ENCODE data around the gene FAM83D. TPM values are rescaled to one million over a fixed set of nuclear protein-coding genes. Genes with fewer than 3 reads are reported as not detected.

Gene FAM83D
- total and polyA plus RNA-seq, 2 of the 4 experiments (the other 2 are of a cell fraction): 20.4 to 26.4 TPM

- H3K4me2 ChIP-seq (ENCODE audit: low read depth, low read length): no peak overlapping the region
- CTCF ChIA-PET: no interaction called here
- 6% methylated on average over 7 of the region's 9 CpGs; no CpG with 5 or more reads in 1 of the 2 experiments for WGBS, 2 experiments (ENCODE audit: extremely low coverage in 2 of 2, insufficient read length in 1 of 2)
- no peaks in the 10 kb centered on the region for H3K9me1 ChIP-seq (ENCODE audit: insufficient read depth, low read length)
- DNase-seq: peak; percentile 19
- H4K5ac ChIP-seq (ENCODE audit: low read depth, low read length): no peak overlapping the region
- H2AK9ac ChIP-seq (replicated peaks; ENCODE audit: low read depth, low read length, poor library complexity): no peak overlapping the region
- peak; percentile 64 for ATAC-seq (ENCODE audit: low read depth)
- no peak overlapping the region for H2BK20ac ChIP-seq (ENCODE audit: low read depth, low read length)
- H2AFZ ChIP-seq (replicated peaks; ENCODE audit: low read length, poor library complexity): no peak overlapping the region
- in situ Hi-C loops (cut with MboI; ENCODE audit: low sequenced_read_pairs): no loop called here
- H3K9me3 ChIP-seq (ENCODE audit: control insufficient read depth, insufficient read depth, low read length): no peaks in the 10 kb centered on the region
- no peak overlapping the region for H3K56ac ChIP-seq (ENCODE audit: extremely low read depth, insufficient read depth, low read length)
- H3K4ac ChIP-seq (ENCODE audit: low read depth, low read length): no peak overlapping the region
- intact Hi-C loops (cut with micrococcal nuclease): no loop called here
- no peak overlapping the region for H2BK15ac ChIP-seq (ENCODE audit: low read depth, low read length)
- TF ChIP-seq POLR2A (IDR thresholded peaks at IDR 0.05; ENCODE audit: low read depth, low read length): no peak
- no peak for TF ChIP-seq CEBPB (IDR thresholded peaks at IDR 0.05; ENCODE audit: low read depth, low read length)
- no peak for TF ChIP-seq RAD21 (IDR thresholded peaks at IDR 0.05; ENCODE audit: low read length)
- no peak for TF ChIP-seq RFX5 (IDR thresholded peaks at IDR 0.05; ENCODE audit: low read depth, low read length)
- TF ChIP-seq SMC3 (IDR thresholded peaks at IDR 0.05; ENCODE audit: low read depth, low read length): no peak
- no peak overlapping the region for H4K91ac ChIP-seq (ENCODE audit: insufficient read depth, low read depth, low read length)
- no peak overlapping the region for H3K9ac ChIP-seq (ENCODE audit: low read depth, low read length)
- H3K27me3 ChIP-seq (ENCODE audit: control insufficient read depth, insufficient read depth, low read length): peaks cover 11% of the 10 kb centered on the region
- no TSS peak for BruUV-seq (replicated peaks)
- H3K14ac ChIP-seq (replicated peaks; ENCODE audit: low read depth, low read length): no peak overlapping the region
- no peak overlapping the region for H3K23ac ChIP-seq (ENCODE audit: low read depth, low read length)
- no peaks in the 10 kb centered on the region for H3K4me1 ChIP-seq (ENCODE audit: control insufficient read depth, insufficient read depth, low read length)
- no peaks in the 10 kb centered on the region for H3K36me3 ChIP-seq (ENCODE audit: control insufficient read depth, insufficient read depth, low read length)
- no peak overlapping the region for H3K18ac ChIP-seq (ENCODE audit: low read depth, low read length)
- H2BK120ac ChIP-seq (ENCODE audit: low read depth, low read length): no peak overlapping the region
- H2AK5ac ChIP-seq (ENCODE audit: low read depth, low read length): no peak overlapping the region
- no peak overlapping the region for H4K8ac ChIP-seq (ENCODE audit: low read depth in 2 of 2, low read length in 2 of 2)
- no peak overlapping the region for H2BK5ac ChIP-seq (ENCODE audit: low read depth, low read length, poor library complexity, severe bottlenecking)
- H3K4me3 ChIP-seq (ENCODE audit: insufficient read depth, low read depth, low read length): no peak overlapping the region
- no peak overlapping the region for H3K27ac ChIP-seq (ENCODE audit: insufficient read depth, low read length)
- POLR2A ChIA-PET (ENCODE audit: unreplicated experiment): no interaction called here
- no peaks in the 10 kb centered on the region; the same call in 1 of the 2 replicates for H4K20me1 ChIP-seq (ENCODE audit: insufficient read depth, low read length)
- no peaks in the 10 kb centered on the region for H3K79me1 ChIP-seq (ENCODE audit: low read depth in 1 of 2, low read length in 2 of 2)
- dilution Hi-C loops (cut with HindIII; ENCODE audit: low sequenced_read_pairs, unreplicated experiment): no loop called here
Observed at GRCh38 chr20:38878866-38879265, 47.4 kb upstream of the FAM83D start.

All from IMR-90 (cell line).